Measurements from ENCODE around the gene ALG1. TPM values are rescaled to one million over a fixed set of nuclear protein-coding genes. Genes with fewer than 3 reads are reported as not detected.

ALG1 gene
- total and polyA plus RNA-seq, 2 of the 13 experiments (the other 11 are each of a cell fraction or from before 2014, with no cell fraction given): 43.3 to 75.6 TPM

- TF ChIP-seq ZNF138 (CRISPR knock-in tag; IDR thresholded peaks at IDR 0.05; ENCODE audit: low read depth): peak; percentile 77
- peak; percentile 99 for TF ChIP-seq YY1 (IDR thresholded peaks at IDR 0.05; ENCODE audit: insufficient read depth, insufficient replicate concordance, low read depth, low read length)
- peak; percentile 86 for TF ChIP-seq ZNF136 (CRISPR knock-in tag; IDR thresholded peaks at IDR 0.05; ENCODE audit: low read depth)
- peak; percentile 96 for TF ChIP-seq CBFB (CRISPR knock-in tag; IDR thresholded peaks at IDR 0.05)
- no peak; the same call in 1 of the 2 replicates for TF ChIP-seq GLMP (CRISPR knock-in tag; IDR thresholded peaks at IDR 0.05; ENCODE audit: borderline replicate concordance)
- no peak for TF ChIP-seq ZNF33A (CRISPR knock-in tag; IDR thresholded peaks at IDR 0.05; ENCODE audit: borderline replicate concordance)
- no peak for TF ChIP-seq ZNF761 (CRISPR knock-in tag; conservative IDR thresholded peaks at IDR 0.05)
- 0 out of 2 replicates have a peak, but pooled peaks have one; percentile 27 for TF ChIP-seq ZNF234 (CRISPR knock-in tag; conservative IDR thresholded peaks at IDR 0.05)
- TF ChIP-seq HOMEZ (CRISPR knock-in tag; IDR thresholded peaks at IDR 0.05; ENCODE audit: low read depth): peak; percentile 88; the same call in 1 of the 2 replicates
- TF ChIP-seq NRL (CRISPR knock-in tag; IDR thresholded peaks at IDR 0.05; ENCODE audit: borderline replicate concordance): peak; percentile 99
- peak; percentile 99 for TF ChIP-seq ZNF44 (CRISPR knock-in tag; IDR thresholded peaks at IDR 0.05)
- TF ChIP-seq ZNF12 (CRISPR knock-in tag; IDR thresholded peaks at IDR 0.05): peak; percentile 61
- no peak for TF ChIP-seq CENPBD1 (CRISPR knock-in tag; IDR thresholded peaks at IDR 0.05; ENCODE audit: borderline replicate concordance, low read depth)
- no peak; the same call in 1 of the 2 replicates for TF ChIP-seq MTF2 (CRISPR knock-in tag; IDR thresholded peaks at IDR 0.05; ENCODE audit: borderline replicate concordance)
- TF ChIP-seq ZNF264 (CRISPR knock-in tag; IDR thresholded peaks at IDR 0.05): peak; percentile 60; the same call in 1 of the 2 replicates
- TF ChIP-seq JUND (CRISPR knock-in tag; IDR thresholded peaks at IDR 0.05): peak; percentile 67
- TF ChIP-seq, protein P1, sequence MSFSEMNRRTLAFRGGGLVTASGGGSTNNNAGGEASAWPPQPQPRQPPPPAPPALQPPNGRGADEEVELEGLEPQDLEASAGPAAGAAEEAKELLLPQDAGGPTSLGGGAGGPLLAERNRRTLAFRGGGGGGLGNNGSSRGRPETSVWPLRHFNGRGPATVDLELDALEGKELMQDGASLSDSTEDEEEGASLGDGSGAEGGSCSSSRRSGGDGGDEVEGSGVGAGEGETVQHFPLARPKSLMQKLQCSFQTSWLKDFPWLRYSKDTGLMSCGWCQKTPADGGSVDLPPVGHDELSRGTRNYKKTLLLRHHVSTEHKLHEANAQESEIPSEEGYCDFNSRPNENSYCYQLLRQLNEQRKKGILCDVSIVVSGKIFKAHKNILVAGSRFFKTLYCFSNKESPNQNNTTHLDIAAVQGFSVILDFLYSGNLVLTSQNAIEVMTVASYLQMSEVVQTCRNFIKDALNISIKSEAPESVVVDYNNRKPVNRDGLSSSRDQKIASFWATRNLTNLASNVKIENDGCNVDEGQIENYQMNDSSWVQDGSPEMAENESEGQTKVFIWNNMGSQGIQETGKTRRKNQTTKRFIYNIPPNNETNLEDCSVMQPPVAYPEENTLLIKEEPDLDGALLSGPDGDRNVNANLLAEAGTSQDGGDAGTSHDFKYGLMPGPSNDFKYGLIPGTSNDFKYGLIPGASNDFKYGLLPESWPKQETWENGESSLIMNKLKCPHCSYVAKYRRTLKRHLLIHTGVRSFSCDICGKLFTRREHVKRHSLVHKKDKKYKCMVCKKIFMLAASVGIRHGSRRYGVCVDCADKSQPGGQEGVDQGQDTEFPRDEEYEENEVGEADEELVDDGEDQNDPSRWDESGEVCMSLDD (CRISPR knock-in tag; IDR thresholded peaks at IDR 0.05; ENCODE audit: borderline replicate concordance): no peak
- TF ChIP-seq ATF6 (CRISPR knock-in tag; conservative IDR thresholded peaks at IDR 0.05): no peak
- no peak for TF ChIP-seq NBN (conservative IDR thresholded peaks at IDR 0.05)
- 0 out of 2 replicates have a peak, but pooled peaks have one; percentile 74 for TF ChIP-seq ZFP36L1 (CRISPR knock-in tag; IDR thresholded peaks at IDR 0.05)
- TF ChIP-seq NFYC (CRISPR knock-in tag; IDR thresholded peaks at IDR 0.05): peak; percentile 33; the same call in 1 of the 2 replicates
- peak; percentile 97 for TF ChIP-seq ZNF792 (CRISPR knock-in tag; IDR thresholded peaks at IDR 0.05)
- no peak for TF ChIP-seq KDM6A (CRISPR knock-in tag; IDR thresholded peaks at IDR 0.05; ENCODE audit: low read depth)
Measured at GRCh38 chr16:5071681-5072333, at the start of gene ALG1 (continued).
